SK-N-SH (cell line): ENCODE results near the gene ZP2. TPM values are rescaled to one million over a fixed set of nuclear protein-coding genes. Genes with fewer than 3 reads are reported as not detected.

Experiments used
- CTCF ChIA-PET: fragments of 300-600, 350-600 bp; formaldehyde crosslinking; extraction: SDS; loops from one replicate; lab custom pipeline; 2021; lab: Yijun Ruan, JAX
- POLR2A ChIA-PET: fragments of 350-600 bp; sonication (Branson Sonifier 250); formaldehyde crosslinking; extraction: SDS; loops from one replicate; lab custom pipeline; 2020; ENCODE audit warnings: antibody characterized with exemption, inconsistent platforms; lab: Yijun Ruan, JAX
- DNase-seq: peaks from one replicate; pipeline ENCODE4 v3.0.0; 2012
- H2AFZ ChIP-seq: fragments of 200-600 bp; sonication (generic); 2 replicates; pipeline ENCODE4 v1.8.1; 2016; ENCODE audit warnings: antibody characterized with exemption, mild to moderate bottlenecking, low read depth
- H3F3A ChIP-seq: fragments of 200-600 bp; sonication (generic); replicated peaks from 2 replicates; pipeline ENCODE3; 2016; ENCODE audit warnings: antibody characterized with exemption, mild to moderate bottlenecking; ENCODE audit not compliant: insufficient read depth
- H3K27ac ChIP-seq, 2 experiments: fragments of 200-500 bp in 1 of 2; fragments of 200-600 bp in 1 of 2; sonication (Bioruptor generic) in 1 of 2; sonication (generic), shearing (Covaris generic) in 1 of 2; 2 replicates each; pipeline versions ENCODE4 v1.5.1 to v1.6.1; 2014 to 2016; ENCODE audit warnings: low read depth in 2 of 2, inconsistent platforms in 1 of 2, low read length in 1 of 2, mild to moderate bottlenecking in 1 of 2, mixed read lengths in 1 of 2
- H3K27me3 ChIP-seq: fragments of 200-600 bp; sonication (generic), shearing (Covaris generic); 2 replicates; pipeline ENCODE4 v1.6.1; 2016; ENCODE audit warnings: mixed run types; ENCODE audit not compliant: insufficient read depth
- H3K36me3 ChIP-seq, 2 experiments: fragments of 200-500 bp in 1 of 2; fragments of 200-600 bp in 1 of 2; sonication (Bioruptor generic) in 1 of 2; sonication (generic) in 1 of 2; replicated peaks in 1 of 2; 2 replicates each; pipeline versions ENCODE3 to v1.5.1; 2014 to 2016; ENCODE audit warnings: low read length in 1 of 2, mild to moderate bottlenecking in 1 of 2; ENCODE audit not compliant: insufficient read depth in 2 of 2, control insufficient read depth in 1 of 2
- H3K4me1 ChIP-seq, 2 experiments: fragments of 200-500 bp in 1 of 2; fragments of 200-600 bp in 1 of 2; sonication (Bioruptor generic) in 1 of 2; sonication (generic), shearing (Covaris generic) in 1 of 2; 2 replicates each; pipeline versions ENCODE4 v1.5.1 to v1.6.1; 2014 to 2016; ENCODE audit warnings: low read depth in 1 of 2, low read length in 1 of 2, mixed run types in 1 of 2; ENCODE audit not compliant: insufficient read depth in 2 of 2, control insufficient read depth in 1 of 2
- H3K4me2 ChIP-seq: fragments of 200-600 bp; sonication (generic), shearing (Covaris generic); 2 replicates; pipeline ENCODE4 v1.6.1; 2017; ENCODE audit warnings: mixed run types
- H3K4me3 ChIP-seq, 2 experiments: fragments of 200-500 bp in 1 of 2; fragments of 200-600 bp in 1 of 2; sonication (Bioruptor generic) in 1 of 2; sonication (generic), shearing (Covaris generic) in 1 of 2; 2 replicates each; pipeline versions ENCODE4 v1.5.1 to v1.8.1; 2014 to 2016; ENCODE audit warnings: low read depth in 2 of 2, inconsistent platforms in 1 of 2, low read length in 1 of 2, mild to moderate bottlenecking in 1 of 2, mixed read lengths in 1 of 2, moderate library complexity in 1 of 2
- H3K79me2 ChIP-seq: fragments of 200-600 bp; sonication (generic); 2 replicates; pipeline ENCODE4 v1.8.1; 2017; ENCODE audit warnings: mild to moderate bottlenecking; ENCODE audit not compliant: insufficient read depth
- H3K9ac ChIP-seq: fragments of 200-600 bp; sonication (generic); 2 replicates; pipeline ENCODE4 v1.6.1; 2017; ENCODE audit warnings: mixed run types
- H3K9me2 ChIP-seq: fragments of 200-600 bp; sonication (generic); 2 replicates; pipeline ENCODE4 v1.6.1; 2017; ENCODE audit warnings: mixed run types
- H3K9me3 ChIP-seq: fragments of 200-600 bp; sonication (generic); 2 replicates; pipeline ENCODE4 v1.6.1; 2017; ENCODE audit warnings: mixed run types, mild to moderate bottlenecking, moderate library complexity
- H4K20me1 ChIP-seq: fragments of 200-600 bp; sonication (generic); 2 replicates; pipeline ENCODE4 v1.6.1; 2017; ENCODE audit warnings: mild to moderate bottlenecking, mixed run types; ENCODE audit not compliant: insufficient read depth
- CHD2 ChIP-seq: fragments of 150-350 bp; IDR thresholded peaks from 2 replicates; pipeline ENCODE4 v1.6.1; 2018; ENCODE audit warnings: low read length; ENCODE audit not compliant: partially characterized antibody
- CTCF ChIP-seq: fragments of 200-600 bp; sonication (generic); IDR thresholded peaks from 2 replicates; pipeline ENCODE4 v1.6.1; 2017; ENCODE audit warnings: antibody characterized with exemption, mild to moderate bottlenecking, moderate library complexity
- EP300 ChIP-seq, 2 experiments: IDR thresholded peaks; 2 replicates each; pipeline versions ENCODE4 v1.4.0 to v1.6.1; 2012; ENCODE audit warnings: borderline replicate concordance in 1 of 2, low read depth in 1 of 2, low read length in 1 of 2
- EZH2phosphoT487 ChIP-seq: fragments of 200-600 bp; sonication (generic); IDR thresholded peaks from 2 replicates; pipeline ENCODE4 v1.6.1; 2017; ENCODE audit warnings: low read depth, mixed run types, mild to moderate bottlenecking, antibody characterized with exemption, moderate library complexity, borderline replicate concordance
- FOXM1 ChIP-seq: IDR thresholded peaks from 2 replicates; pipeline ENCODE4 v1.4.0; 2012; ENCODE audit warnings: low read depth, mild to moderate bottlenecking
- GABPA ChIP-seq: IDR thresholded peaks from 2 replicates; pipeline ENCODE4 v1.4.0; 2012; ENCODE audit warnings: low read depth, mild to moderate bottlenecking
- GATA2 ChIP-seq: sonication (generic); formaldehyde crosslinking; IDR thresholded peaks from 2 replicates; pipeline ENCODE4 v1.5.0; 2020; ENCODE audit warnings: mild to moderate bottlenecking, missing genetic modification reagents
- JUND ChIP-seq: IDR thresholded peaks from 2 replicates; pipeline ENCODE4 v1.4.0; 2012
- MEF2A ChIP-seq: IDR thresholded peaks from 2 replicates; pipeline ENCODE4 v1.4.0; 2012; ENCODE audit warnings: low read depth, borderline replicate concordance
- MXI1 ChIP-seq: IDR thresholded peaks from 2 replicates; pipeline ENCODE4 v1.6.1; 2012; ENCODE audit warnings: mild to moderate bottlenecking, low read depth, low read length, improper control_type of control experiment
- NRF1 ChIP-seq: IDR thresholded peaks from 2 replicates; pipeline ENCODE4 v1.6.1; 2012; ENCODE audit warnings: low read depth, mild to moderate bottlenecking, low read length
- RCOR1 ChIP-seq: fragments of 150-350 bp; IDR thresholded peaks from 2 replicates; pipeline ENCODE4 v1.6.1; 2017; ENCODE audit warnings: antibody characterized with exemption, low read length
- RFX5 ChIP-seq: IDR thresholded peaks from 2 replicates; pipeline ENCODE4 v1.6.1; 2012; ENCODE audit warnings: mild to moderate bottlenecking, improper control_type of control experiment, low read length
- RXRA ChIP-seq: IDR thresholded peaks from 2 replicates; pipeline ENCODE4 v1.4.0; 2012; ENCODE audit warnings: low read depth, mild to moderate bottlenecking, borderline replicate concordance
- TAF1 ChIP-seq: IDR thresholded peaks from 2 replicates; pipeline ENCODE4 v1.6.1; 2012; ENCODE audit warnings: low read depth, mild to moderate bottlenecking, low read length, moderate library complexity, borderline replicate concordance
- YY1 ChIP-seq: IDR thresholded peaks from 2 replicates; pipeline ENCODE4 v1.4.0; 2012; ENCODE audit warnings: low read depth, mild to moderate bottlenecking
- whole genome bisulfite sequencing: methylation state at CpG from one replicate; pipeline ENCODE4 v1.1.6; 2017; ENCODE audit warnings: low lambda C conversion rate; 5-methylcytosine and 5-hydroxymethylcytosine counted together
- polyA plus RNA-seq, 3 experiments: library from polyadenylated mRNA; depleted of rRNA; stranded (reverse); fragments of >200 nt; gene quantifications; 2 replicates each; pipeline ENCODE4 v1.2.3, GENCODE V29; 2012
- TF ChIP-seq, protein P1 (sequence below): fragments of 150-350 bp; IDR thresholded peaks from 2 replicates; pipeline ENCODE4 v1.6.1; 2017; ENCODE audit warnings: antibody characterized with exemption, low read length, low read depth, borderline replicate concordance
- TF ChIP-seq, protein P2 (sequence below): fragments of 150-350 bp; IDR thresholded peaks from 2 replicates; pipeline ENCODE4 v1.6.1; 2016; ENCODE audit warnings: mild to moderate bottlenecking, low read depth, low read length

ZP2 gene
- polyA plus RNA-seq, 1 of the 3 experiments (the other 2 are of a cell fraction), result not detected

GRCh38 chr16:21218153-21218552 lies 6.8 kb upstream of the ZP2 start:
- Histone ChIP-seq H3K9me3 (no peaks in the 10 kb centered on the region), H3K9ac (no peak overlapping the region), H3K27me3 (no peaks in the 10 kb centered on the region; the same call in 1 of the 2 replicates), H3K79me2 (no peaks in the 10 kb centered on the region), H4K20me1 (no peaks in the 10 kb centered on the region), H3K36me3 (no peaks in the 10 kb centered on the region), H3K9me2 (no peaks in the 10 kb centered on the region), H3K27ac (no peak overlapping the region), H2AFZ (no peak overlapping the region), H3F3A (no peaks in the 10 kb centered on the region), H3K4me3 (no peak overlapping the region), H3K4me2 (no peak overlapping the region), H3K4me1 (no peaks in the 10 kb centered on the region)
- ChIA-PET CTCF (interaction anchor here (1.0 kb wide), 1 partner anchor 82 kb away, joined by 4 read pairs; no protein-coding TSS in a partner anchor), POLR2A (no interaction called here)
- TF ChIP-seq MXI1 (no peak), JUND (no peak), GABPA (no peak), GATA2 (CRISPR knock-in tag) (no peak), MEF2A (no peak), EP300 (IDR thresholded peaks at IDR 0.05; ENCODE audit: borderline replicate concordance in 1 of 2, low read depth in 1 of 2, low read length in 1 of 2) (no peak), EZH2phosphoT487 (no peak), TAF1 (no peak), YY1 (no peak), CTCF (no peak), FOXM1 (no peak), CHD2 (no peak), RXRA (no peak), NRF1 (no peak), RFX5 (no peak), RCOR1 (no peak)
- TF ChIP-seq, protein P1, sequence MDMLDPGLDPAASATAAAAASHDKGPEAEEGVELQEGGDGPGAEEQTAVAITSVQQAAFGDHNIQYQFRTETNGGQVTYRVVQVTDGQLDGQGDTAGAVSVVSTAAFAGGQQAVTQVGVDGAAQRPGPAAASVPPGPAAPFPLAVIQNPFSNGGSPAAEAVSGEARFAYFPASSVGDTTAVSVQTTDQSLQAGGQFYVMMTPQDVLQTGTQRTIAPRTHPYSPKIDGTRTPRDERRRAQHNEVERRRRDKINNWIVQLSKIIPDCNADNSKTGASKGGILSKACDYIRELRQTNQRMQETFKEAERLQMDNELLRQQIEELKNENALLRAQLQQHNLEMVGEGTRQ, result no peak
- TF ChIP-seq, protein P2, sequence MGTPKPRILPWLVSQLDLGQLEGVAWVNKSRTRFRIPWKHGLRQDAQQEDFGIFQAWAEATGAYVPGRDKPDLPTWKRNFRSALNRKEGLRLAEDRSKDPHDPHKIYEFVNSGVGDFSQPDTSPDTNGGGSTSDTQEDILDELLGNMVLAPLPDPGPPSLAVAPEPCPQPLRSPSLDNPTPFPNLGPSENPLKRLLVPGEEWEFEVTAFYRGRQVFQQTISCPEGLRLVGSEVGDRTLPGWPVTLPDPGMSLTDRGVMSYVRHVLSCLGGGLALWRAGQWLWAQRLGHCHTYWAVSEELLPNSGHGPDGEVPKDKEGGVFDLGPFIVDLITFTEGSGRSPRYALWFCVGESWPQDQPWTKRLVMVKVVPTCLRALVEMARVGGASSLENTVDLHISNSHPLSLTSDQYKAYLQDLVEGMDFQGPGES, result no peak
- DNase-seq, result no peak
- WGBS, result 81% methylated on average over 7 of the region's 7 CpGs
